ENCODE data around the gene ZNF783.

- no peak for TF ChIP-seq EZH2 (IDR thresholded peaks at IDR 0.05; ENCODE audit: borderline replicate concordance, low read depth, low read length, poor library complexity, severe bottlenecking)
- TF ChIP-seq, protein P1, sequence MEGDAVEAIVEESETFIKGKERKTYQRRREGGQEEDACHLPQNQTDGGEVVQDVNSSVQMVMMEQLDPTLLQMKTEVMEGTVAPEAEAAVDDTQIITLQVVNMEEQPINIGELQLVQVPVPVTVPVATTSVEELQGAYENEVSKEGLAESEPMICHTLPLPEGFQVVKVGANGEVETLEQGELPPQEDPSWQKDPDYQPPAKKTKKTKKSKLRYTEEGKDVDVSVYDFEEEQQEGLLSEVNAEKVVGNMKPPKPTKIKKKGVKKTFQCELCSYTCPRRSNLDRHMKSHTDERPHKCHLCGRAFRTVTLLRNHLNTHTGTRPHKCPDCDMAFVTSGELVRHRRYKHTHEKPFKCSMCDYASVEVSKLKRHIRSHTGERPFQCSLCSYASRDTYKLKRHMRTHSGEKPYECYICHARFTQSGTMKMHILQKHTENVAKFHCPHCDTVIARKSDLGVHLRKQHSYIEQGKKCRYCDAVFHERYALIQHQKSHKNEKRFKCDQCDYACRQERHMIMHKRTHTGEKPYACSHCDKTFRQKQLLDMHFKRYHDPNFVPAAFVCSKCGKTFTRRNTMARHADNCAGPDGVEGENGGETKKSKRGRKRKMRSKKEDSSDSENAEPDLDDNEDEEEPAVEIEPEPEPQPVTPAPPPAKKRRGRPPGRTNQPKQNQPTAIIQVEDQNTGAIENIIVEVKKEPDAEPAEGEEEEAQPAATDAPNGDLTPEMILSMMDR (conservative IDR thresholded peaks at IDR 0.05; ENCODE audit: low read depth, low read length) = no peak
These were observed 32.5 kb upstream of the ZNF783 start for GRCh38 chr7:149229526-149229925.
